ENCODE measurements around the gene AGPAT4. TPM values are rescaled to one million over a fixed set of nuclear protein-coding genes. Genes with fewer than 3 reads are reported as not detected.

AGPAT4 gene
- total RNA-seq, 1 experiment from 2014 or later, result 15.5 TPM

DNA sequence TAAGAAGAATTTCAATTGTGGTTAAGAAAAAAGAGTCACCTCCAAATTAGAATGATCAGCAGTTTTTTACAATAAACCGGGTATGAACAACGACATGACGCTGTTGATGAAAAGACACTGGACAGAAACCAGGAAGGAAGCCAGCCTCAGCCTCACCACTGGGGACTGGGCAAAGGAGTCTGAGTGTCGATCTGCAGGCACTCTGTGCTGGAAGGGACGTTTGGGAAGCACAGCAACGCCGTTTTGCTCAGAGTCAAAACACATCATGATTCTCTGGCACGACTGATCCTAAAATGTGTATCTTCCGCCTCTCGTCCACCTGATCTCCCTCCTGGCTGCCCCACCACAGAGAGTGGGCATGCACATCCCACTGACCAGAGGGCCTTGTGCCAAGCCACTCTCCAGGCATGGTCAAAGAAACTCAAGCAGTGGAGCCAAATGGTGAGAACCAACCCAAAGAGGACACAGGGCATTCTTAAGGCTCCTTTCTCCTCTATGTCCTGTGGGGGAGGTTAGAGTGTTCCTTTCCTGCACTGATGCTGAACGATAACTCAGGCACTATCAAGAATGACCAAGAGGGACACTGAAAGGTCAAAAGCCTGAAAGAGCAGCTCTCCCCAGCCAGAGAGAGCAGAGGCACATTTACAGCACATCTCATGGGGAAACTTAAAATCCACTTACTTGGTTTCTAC is 68.8 kb downstream of the AGPAT4 start:
- intact Hi-C loops (cut with micrococcal nuclease), result no loop called here
- Histone ChIP-seq H3K27ac (ENCODE audit: low read depth, low read length) (no peak overlapping the region), H2AFZ (ENCODE audit: low read depth, low read length, poor library complexity, severe bottlenecking) (no peak overlapping the region), H3K27me3 (ENCODE audit: insufficient read depth, low read length) (no peaks in the 10 kb centered on the region), H3K4me3 (replicated peaks in 1 of 2; ENCODE audit: low read depth in 1 of 2, low read length in 2 of 2) (no peak overlapping the region), H3K9me2 (ENCODE audit: insufficient read depth) (no peaks in the 10 kb centered on the region), H3K9ac (ENCODE audit: low read length) (no peak overlapping the region), H3K79me2 (ENCODE audit: insufficient read depth, low read length) (no peaks in the 10 kb centered on the region), H3K4me1 (ENCODE audit: control insufficient read depth in 1 of 2, insufficient read depth in 2 of 2, low read length in 2 of 2) (no peaks in the 10 kb centered on the region), H3K36me3 (ENCODE audit: control insufficient read depth in 1 of 2, insufficient read depth in 2 of 2, low read length in 2 of 2) (no peaks in the 10 kb centered on the region), H3K4me2 (ENCODE audit: low read length) (no peak overlapping the region), H4K20me1 (ENCODE audit: insufficient read depth) (no peaks in the 10 kb centered on the region; the same call in 1 of the 2 replicates), H3K9me3 (ENCODE audit: control insufficient read depth in 1 of 2, insufficient read depth in 1 of 2, low read depth in 1 of 2, low read length in 2 of 2) (no peaks in the 10 kb centered on the region)
- ChIA-PET POLR2A (no interaction called here), RAD21 (ENCODE audit: low non-redundant PET in 1 of 2, low total read pairs in 2 of 2, uncharacterized antibody in 2 of 2, unreplicated experiment in 2 of 2) (no interaction called here), CTCF (no interaction called here)
- TF ChIP-seq ZFX (IDR thresholded peaks at IDR 0.05) (no peak), POLR2A (IDR thresholded peaks at IDR 0.05; ENCODE audit: borderline replicate concordance, extremely low read depth, insufficient read depth, insufficient read length) (no peak), ZNF274 (IDR thresholded peaks at IDR 0.05; ENCODE audit: low read depth, low read length) (no peak), EZH2phosphoT487 (IDR thresholded peaks at IDR 0.05; ENCODE audit: borderline replicate concordance) (no peak), ELF1 (IDR thresholded peaks at IDR 0.05; ENCODE audit: borderline replicate concordance, low read depth) (no peak), EZH2 (IDR thresholded peaks at IDR 0.05) (no peak), FOSL1 (IDR thresholded peaks at IDR 0.05; ENCODE audit: low read depth) (no peak)
- TF ChIP-seq, protein P1, sequence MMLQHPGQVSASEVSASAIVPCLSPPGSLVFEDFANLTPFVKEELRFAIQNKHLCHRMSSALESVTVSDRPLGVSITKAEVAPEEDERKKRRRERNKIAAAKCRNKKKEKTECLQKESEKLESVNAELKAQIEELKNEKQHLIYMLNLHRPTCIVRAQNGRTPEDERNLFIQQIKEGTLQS (IDR thresholded peaks at IDR 0.05), result no peak
- TF ChIP-seq, protein P2, sequence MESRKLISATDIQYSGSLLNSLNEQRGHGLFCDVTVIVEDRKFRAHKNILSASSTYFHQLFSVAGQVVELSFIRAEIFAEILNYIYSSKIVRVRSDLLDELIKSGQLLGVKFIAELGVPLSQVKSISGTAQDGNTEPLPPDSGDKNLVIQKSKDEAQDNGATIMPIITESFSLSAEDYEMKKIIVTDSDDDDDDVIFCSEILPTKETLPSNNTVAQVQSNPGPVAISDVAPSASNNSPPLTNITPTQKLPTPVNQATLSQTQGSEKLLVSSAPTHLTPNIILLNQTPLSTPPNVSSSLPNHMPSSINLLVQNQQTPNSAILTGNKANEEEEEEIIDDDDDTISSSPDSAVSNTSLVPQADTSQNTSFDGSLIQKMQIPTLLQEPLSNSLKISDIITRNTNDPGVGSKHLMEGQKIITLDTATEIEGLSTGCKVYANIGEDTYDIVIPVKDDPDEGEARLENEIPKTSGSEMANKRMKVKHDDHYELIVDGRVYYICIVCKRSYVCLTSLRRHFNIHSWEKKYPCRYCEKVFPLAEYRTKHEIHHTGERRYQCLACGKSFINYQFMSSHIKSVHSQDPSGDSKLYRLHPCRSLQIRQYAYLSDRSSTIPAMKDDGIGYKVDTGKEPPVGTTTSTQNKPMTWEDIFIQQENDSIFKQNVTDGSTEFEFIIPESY (IDR thresholded peaks at IDR 0.05; ENCODE audit: extremely low read depth, insufficient replicate concordance, low read length), result no peak
- DNase-seq (ENCODE audit: low read depth, low spot score) (no peak), ATAC-seq (no peak)
- BruUV-seq (replicated peaks), result no TSS peak

Data from HCT116 (cell line).